IPS DF 4.7 (cell line): ENCODE results near the gene TNFSF12.
"Not testable (repeated sequence)": the region's sequence is repeated elsewhere in the genome, so short reads cannot be mapped to it uniquely, and the experiment has no call there.

Source experiments
- DNase-seq: peaks from one replicate; pipeline ENCODE4 v3.0.0-alpha.2; 2013; ENCODE audit warnings: low spot score; ENCODE audit errors: extremely low read depth

The TNFSF12 gene

DNA sequence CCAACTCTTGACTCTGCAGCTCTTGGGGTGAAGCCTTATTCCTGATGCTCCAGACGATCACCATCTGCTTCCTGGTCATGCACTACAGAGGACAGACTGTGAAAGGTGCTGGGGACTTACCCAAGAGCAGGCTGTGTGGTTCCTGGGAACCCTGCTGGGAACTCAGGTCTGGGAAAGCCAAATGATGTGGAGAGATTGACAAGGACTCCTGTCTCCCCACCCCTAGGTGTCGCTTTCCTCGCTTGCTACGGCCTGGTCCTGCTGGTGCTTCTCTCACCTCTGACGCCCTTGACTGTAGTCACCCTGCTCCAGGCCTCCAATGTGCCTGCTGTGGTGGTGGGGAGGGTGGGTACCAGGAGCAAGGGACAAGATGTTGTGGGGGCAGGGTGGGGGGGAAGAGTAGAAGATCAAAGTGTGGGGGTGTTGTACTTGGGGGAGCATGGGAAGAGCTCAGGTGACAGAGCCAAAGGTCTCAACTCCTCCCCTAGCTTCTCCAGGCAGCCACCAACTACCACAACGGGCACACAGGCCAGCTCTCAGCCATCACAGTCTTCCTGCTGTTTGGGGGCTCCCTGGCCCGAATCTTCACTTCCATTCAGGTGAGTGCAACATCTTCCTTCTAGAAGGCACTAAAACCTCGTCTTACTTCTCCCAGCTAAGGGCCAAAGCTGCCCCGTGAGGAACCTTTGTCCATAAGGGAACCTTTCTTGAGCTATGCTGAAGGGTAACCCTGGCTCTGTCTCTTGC lies 38.0 kb downstream of the TNFSF12 start:
- DNase-seq, result no peak

DNA sequence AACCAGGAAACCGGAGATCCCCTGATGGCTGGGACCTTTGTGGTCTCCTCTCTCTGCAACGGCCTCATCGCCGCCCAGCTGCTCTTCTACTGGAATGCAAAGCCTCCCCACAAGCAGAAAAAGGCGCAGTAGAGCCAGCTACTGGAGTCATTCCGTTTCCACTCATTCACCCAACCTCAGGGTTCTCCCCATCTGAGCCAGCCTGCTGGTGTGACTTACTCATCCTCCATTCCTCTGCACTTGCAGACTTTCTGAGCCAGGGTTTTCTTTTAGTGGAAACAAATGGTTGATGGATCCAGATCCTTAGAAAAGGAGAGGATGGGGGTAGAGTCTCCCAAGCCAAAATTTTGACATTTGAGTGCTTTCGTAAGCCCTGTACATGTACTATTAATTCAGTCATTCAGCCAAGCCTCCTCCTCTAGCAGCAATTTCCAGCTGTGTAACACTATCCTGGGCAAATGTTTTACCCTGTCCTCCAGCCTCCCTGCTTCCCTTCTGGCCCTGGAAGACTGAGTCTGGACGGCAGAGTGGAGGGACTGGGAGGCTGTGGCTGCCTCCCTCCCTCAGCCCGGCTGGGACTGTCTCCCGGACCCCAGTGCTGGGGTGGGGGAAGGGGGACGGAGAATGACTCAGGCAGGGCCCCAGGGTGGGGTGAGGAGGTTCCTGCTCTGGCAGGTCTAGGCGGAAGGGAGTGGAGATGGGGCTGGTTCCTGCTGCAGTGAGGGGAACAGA lies 38.7 kb downstream of the TNFSF12 start:
- no peak for DNase-seq

DNA sequence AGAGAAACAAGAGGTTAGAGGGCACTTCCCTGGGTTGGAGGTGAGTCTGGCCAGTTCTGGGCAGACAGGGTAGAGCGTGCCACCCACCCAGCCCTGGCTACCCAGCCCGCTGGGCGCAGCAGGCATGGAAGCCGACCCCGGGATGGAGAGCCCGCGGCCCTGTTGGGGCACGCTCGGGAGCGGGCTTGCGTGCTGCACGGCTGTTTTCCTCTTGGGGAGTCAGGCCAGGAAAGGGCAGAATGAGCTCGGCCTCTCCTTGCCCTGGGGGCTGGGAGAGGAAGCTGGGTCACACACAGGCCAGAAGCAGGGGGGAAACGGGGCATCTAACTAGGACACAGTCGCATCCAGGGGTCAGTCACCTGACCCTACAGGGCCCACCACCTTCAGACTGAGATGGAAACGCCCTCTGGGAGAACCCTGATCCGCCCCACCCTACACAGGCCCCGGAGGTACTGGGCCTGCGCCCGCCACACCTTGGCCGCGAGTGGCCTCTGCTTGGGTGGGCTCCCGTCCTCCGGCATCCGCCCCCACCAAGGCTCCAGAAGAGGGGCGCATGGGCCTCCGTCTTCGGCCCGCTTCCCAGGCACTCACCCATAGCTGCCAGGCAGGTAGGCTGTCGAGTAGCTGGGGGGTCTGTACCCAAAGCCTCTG lies 39.8 kb downstream of the TNFSF12 start:
- DNase-seq, result no peak

DNA sequence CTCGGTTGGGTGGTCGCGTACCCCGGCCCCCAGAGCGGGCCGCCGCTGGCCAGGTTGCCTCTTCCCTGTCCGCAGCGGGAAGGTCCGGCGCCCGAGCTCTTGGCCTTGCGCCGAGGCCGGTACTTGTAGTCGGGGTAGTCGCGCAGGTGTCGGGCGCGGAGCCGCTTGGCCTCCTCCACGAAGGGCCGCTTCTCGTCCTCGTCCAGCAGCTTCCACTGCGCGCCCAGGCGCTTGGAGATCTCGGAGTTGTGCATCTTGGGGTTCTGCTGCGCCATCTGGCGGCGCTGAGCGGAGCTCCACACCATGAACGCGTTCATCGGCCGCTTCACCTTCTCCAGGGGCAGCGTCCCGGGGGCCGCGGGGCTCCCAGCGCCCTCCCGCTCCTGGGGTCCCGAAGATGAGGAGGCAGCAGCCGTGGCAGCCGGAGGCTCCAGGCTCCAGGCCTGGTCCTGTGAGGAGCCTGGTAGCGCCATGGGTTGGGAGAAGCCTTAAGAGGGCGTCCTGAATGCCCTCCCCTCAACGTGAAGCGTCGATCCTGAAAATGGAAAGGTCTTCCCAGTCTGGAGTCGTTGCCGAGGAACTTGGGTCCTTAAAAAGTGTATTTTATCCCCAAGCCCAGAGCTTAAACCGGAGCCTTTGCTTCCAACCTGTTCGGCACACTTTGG lies 40.5 kb downstream of the TNFSF12 start:
- no peak for DNase-seq

DNA sequence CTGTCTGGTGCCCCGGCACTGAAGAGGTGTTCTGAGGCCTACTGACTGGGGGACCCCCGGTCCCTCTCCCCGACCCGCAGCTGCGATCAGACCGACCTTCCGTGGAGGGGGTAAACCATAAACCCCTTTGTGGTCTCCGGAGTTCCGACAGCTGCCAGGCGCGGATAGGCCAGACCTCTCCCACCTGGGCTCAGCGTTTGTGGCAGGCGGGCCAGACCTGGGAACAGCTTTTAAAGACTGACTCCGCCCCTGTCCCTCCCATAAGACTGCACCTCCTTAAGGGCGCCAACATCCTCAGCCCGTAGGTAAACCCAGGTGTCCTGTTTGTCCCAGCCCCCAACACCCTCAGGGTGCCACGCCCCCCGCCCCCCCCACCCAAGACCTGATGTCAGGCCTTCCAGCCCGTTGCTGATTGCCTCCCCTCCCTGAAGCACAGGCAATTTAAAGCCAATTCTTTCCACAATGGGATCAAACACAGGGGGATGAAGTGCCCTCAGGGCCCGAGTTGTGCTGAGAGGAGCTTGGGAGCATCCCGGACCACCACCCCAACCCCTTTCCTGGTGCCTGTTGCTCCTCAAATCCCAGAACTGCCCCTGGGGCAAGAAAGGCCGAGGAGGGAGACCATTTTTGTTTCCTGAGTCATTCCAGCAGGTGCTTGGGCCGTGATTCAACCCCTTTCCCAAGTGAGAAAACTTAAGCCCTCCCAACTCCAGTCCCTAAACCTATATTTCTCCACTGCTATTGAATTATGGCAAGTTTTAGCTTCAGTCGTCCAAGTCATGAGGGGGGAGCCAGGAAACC lies 41.2 kb downstream of the TNFSF12 start, which contains the start of gene SOX15:
Gene SOX15, minus strand, starts transcription at position 204 of the 801 bp plus-strand sequence. CDS start 418 bp downstream, outside the sequence.
- DNase-seq, result no peak

DNA sequence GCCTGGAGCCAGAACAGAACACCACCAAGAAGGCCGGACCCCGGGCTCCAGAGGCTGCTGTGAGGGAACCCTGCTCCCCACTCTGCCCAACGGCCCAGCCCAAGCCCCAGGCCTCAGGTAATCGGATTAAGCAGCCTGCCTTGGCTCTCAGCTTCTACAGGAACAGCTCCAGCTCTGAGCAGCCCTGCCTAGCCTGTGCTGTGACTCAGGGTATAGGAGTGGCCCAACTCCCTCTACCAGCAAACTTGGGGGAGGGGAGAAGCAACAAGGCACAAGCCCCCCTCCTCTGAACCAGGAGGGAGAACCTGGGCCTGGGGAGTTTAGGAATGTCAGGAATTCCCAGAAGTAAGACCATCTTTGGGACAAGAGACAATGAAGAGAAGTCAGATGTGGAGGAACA lies 41.9 kb downstream of the TNFSF12 start:
- DNase-seq, result no peak

DNA sequence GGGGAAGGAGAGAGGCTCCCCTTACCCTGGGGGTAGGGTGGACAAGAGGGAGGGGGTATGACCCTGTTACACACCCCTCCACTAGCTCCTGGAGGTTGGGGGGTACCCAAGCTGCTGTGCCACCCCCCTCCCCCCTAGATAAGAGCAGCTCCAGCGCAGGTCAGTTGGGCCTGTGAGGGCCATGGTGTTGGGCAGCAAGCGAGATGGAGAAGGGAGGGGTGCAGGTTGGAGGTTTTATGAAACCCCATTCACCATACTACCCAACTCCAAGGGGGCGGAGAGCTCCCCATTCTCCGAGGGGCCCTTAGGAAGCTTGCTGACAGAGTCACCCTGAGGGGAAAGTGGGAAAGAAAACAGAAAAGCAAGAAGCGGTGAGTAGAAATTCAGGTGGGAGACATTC lies 42.7 kb downstream of the TNFSF12 start:
- DNase-seq, result no peak

DNA sequence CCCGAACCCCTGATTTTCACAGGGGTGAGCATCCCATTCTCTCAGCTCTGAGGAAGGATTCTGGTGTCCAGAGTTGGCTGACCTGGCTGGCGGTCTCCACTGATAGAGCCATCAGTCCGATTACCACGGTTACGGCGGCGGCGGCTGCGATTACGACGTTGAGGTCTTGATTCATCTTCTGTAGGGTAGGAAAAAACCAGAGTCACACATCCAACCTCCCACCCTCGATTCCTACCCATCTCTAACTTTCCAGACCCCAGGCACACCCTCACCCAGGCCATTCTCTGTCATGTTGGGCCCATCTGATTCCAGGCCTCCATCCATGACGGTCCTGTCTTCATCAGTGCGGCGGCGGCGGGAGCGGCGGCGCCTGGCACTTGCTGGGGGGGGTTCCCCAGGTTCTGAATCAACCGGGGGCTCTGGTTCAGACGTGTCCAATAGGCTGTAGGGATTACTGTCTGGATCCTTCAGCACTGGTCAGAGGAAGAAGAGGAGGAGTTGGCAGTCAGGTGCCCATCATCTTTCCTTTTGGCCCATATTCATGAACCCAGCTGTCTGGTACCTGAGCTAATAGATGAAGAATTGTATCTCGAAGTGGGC lies 43.7 kb downstream of the TNFSF12 start:
- no peak for DNase-seq

DNA sequence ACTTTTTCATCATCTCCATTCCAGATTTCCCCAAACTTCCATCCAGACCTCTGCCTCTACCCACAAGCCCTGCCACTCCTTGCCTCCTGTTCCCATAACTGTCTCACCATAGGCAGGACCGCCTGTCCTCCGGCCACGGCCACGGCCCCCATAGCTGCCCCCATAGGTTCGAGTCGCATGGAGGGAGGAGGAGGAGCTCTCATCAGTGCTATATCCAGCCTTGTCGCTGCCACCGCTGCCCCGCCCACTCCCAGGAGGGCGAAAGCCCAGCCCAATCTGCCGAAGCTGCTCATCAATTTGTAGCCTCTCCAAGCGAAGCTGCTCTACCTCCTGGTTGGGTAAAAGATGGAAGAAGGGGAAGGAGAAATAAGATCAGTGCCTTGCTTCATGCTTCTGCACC lies 44.4 kb downstream of the TNFSF12 start:
- no peak for DNase-seq

DNA sequence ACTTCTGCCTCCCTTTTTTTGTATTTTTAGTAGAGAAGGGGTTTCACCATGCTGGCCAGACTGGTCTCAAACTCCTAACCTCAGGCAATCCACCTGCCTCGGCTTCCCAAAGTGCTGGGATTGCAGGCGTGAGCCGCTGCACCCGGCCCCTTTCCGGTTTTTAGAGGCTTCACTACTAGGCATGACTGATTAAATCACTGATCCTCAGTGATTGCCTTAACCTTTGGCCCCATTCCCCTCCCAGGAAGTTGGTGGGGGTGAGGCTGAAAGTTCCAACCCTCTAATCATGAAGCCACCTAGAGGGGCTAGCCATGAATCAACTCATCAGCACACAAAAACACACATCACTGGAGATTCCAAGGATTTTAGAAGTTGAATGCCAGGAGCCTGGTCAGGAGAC lies 48.7 kb downstream of the TNFSF12 start:
- not testable (repeated sequence) for DNase-seq

DNA sequence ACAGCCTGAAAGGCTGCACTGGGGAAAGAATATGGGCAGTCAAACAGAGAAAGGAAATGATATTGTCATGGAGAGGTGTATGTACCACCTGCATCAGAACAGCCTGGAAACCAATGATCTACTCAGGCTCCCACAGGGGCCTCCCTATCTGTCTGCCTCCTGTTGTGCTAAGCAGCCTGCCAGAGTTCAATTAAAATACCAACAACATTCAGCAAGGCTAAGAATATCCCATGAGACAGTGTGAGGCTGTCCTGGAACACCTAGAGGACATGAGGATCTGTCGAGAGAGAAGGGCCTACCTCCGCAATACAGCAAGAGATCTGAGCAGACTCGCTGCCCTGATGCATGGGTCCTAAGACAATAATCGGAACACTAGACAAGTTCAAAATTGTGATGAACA lies 57.4 kb downstream of the TNFSF12 start:
- no peak for DNase-seq
